Fibroblast of the aortic adventitia (primary cell): Measurements from ENCODE around the gene HPGDS. TPM values are rescaled to one million over a fixed set of nuclear protein-coding genes. Genes with fewer than 3 reads are reported as not detected.

Source experiments
- DNase-seq: peaks from one replicate; pipeline ENCODE4 v3.0.0-alpha.2; 2010; ENCODE audit warnings: low read depth
- H3K4me3 ChIP-seq: 2 replicates; pipeline ENCODE4 v1.5.1; 2011; ENCODE audit warnings: low read depth, mild to moderate bottlenecking, control low read depth, low read length, moderate library complexity
- total RNA-seq: library from RNA; depleted of rRNA; stranded (reverse); fragments of >200 nt; gene quantifications from 2 replicates; pipeline ENCODE4 v1.2.3, GENCODE V29; 2012; ENCODE audit warnings: low replicate concordance
- TF ChIP-seq, protein P1 (sequence below): IDR thresholded peaks from 2 replicates; pipeline ENCODE4 v1.5.1; 2011; ENCODE audit warnings: mild to moderate bottlenecking, low read length, control low read depth, inconsistent platforms; ENCODE audit not compliant: insufficient read depth

The HPGDS gene
- total RNA-seq, 1 donor = not detected

DNA sequence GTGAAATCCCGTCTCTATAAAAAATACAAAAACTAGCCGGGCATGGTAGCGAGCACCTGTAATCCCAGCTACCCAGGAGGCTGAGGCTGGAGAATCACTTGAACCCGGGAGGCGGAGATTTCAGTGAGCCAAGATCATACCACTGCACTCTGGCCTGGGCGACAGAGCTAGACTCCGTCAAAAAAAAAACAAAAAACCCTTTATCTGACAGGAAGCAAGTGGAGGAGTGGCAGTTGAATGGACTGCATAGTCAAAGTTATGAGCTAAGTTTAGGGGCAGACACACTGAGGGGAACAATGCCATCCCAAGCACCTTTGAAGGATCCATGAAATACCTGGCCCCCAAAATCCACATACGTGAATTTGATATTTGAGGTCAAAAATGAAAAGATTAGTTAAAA lies 7.5 kb upstream of the HPGDS start:
- no peak overlapping the region for H3K4me3 ChIP-seq
- TF ChIP-seq, protein P1, sequence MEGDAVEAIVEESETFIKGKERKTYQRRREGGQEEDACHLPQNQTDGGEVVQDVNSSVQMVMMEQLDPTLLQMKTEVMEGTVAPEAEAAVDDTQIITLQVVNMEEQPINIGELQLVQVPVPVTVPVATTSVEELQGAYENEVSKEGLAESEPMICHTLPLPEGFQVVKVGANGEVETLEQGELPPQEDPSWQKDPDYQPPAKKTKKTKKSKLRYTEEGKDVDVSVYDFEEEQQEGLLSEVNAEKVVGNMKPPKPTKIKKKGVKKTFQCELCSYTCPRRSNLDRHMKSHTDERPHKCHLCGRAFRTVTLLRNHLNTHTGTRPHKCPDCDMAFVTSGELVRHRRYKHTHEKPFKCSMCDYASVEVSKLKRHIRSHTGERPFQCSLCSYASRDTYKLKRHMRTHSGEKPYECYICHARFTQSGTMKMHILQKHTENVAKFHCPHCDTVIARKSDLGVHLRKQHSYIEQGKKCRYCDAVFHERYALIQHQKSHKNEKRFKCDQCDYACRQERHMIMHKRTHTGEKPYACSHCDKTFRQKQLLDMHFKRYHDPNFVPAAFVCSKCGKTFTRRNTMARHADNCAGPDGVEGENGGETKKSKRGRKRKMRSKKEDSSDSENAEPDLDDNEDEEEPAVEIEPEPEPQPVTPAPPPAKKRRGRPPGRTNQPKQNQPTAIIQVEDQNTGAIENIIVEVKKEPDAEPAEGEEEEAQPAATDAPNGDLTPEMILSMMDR = no peak
- no peak for DNase-seq

DNA sequence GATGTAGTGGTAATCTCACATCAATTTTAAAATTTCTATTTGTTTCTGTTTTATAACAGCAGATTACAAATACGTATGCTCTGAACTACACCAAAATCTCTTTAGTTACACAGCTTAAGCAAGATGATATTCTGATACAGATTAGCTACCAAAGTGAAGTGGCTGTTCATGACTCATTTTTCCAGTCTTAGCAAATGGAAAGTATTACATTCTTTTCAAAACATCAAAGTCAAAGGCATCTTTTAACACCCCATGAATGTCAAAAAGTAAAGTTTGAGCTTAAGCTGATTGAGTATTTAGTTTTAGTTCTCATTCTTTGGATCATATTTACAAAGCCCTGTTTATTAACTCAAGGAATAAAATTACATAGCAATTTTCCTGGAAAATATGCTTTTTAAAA lies 6.6 kb upstream of the HPGDS start:
- DNase-seq = peak; percentile 26
- no peak overlapping the region for H3K4me3 ChIP-seq
- TF ChIP-seq, protein P1 = no peak

DNA sequence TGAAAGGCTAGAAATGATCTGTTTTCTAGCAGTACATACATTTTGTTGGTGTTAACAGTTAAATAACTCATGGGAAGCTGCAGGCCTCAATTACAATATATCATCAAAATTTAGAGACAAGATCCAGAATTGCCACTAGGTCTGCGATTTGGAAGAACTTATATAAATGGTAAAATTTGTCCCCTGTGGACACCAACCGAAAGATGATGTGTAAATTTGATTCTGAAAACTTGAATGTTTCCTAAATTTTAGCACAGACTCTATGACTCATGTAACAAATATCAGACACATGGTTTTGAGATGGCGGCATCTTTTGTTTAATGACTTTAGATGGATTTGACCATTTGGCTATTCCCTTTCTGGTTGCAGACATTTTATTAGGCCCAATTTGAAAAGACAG lies 6.0 kb upstream of the HPGDS start:
- DNase-seq = no peak
- H3K4me3 ChIP-seq = no peak overlapping the region
- TF ChIP-seq, protein P1 = no peak

DNA sequence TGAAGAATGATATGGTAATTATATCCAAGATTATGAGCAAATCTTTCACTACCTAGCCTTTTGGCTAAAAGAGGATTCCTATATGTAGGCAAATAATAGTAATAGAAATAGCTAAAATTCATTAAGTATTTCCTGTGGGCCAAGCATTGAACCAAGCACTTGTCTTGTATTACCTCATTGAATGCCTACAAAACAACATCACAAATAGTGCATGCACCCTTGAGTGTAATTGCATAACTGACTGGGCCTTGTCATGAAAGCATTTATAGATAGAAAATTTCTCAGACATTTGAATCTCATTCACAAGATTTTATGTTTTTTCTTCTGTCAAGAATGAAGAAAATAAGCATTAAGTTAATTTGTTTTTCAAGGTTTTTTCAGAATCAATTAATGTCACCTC lies 3.9 kb upstream of the HPGDS start:
- no peak overlapping the region for H3K4me3 ChIP-seq
- DNase-seq = no peak
- TF ChIP-seq, protein P1 = no peak

DNA sequence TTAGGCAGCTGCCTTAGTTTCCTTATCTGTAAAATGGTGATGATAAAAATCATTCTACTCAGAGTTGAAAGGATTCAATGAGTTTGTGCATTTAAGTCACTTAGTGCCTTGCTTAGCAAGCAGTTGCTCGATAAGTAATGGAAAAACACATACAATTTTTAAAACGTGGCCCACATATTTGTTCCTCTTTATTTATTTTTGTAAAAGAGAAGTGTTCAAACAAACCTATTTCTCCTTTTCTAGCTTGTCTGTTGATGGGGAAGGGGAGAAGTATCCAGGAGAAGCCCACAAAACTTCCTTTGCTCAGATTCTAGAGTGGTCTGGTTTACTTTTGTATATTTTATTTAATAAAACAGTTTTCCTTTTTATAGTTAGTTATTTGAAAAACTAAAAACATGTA lies 3.3 kb upstream of the HPGDS start:
- no peak for DNase-seq
- no peak overlapping the region for H3K4me3 ChIP-seq
- TF ChIP-seq, protein P1 = no peak

DNA sequence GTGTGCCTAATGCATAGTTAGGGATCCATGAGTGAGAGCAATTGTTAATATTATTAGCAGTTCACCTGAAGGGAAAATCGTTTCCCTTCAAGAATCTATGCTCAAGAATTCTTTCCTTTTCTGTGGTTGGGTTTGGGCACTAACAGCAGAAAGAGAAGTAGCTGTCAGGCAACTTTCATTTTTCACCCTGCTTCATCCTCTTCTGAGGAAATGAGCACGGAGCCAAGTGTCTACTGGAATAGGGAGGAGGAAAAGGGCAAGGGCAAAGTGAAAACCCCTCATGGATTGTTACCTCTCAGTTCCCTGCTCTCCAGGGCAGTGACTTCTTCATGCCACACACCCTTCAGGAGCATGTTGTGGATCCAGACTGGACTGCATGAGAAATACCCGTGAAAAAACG lies 2.6 kb upstream of the HPGDS start:
- no peak for DNase-seq
- TF ChIP-seq, protein P1 = no peak
- no peak overlapping the region for H3K4me3 ChIP-seq

DNA sequence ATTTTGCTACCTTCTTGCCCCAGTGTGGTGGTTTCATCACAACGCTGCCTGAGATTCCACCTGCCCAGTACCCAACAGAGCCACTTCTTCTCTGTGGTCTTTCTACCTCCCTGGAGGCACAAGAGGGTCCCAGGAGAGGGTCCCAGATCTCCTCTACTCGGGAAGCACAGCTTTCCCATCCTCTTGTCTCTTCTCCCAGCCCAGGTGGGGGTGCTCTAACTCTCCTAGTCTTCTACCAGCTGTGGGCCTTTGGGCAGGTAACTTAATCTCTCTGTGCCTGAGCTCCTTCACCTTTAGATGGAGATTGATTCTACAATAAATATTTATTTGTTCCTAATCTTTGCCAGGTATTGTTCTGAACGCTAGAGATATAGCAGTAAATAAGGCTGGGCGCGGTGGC lies 1.8 kb upstream of the HPGDS start:
- no peak overlapping the region for H3K4me3 ChIP-seq
- DNase-seq = no peak
- TF ChIP-seq, protein P1 = no peak
